Measurements from ENCODE around the gene IDUA. TPM values are rescaled to one million over a fixed set of nuclear protein-coding genes. Genes with fewer than 3 reads are reported as not detected.

Gene IDUA
- total RNA-seq, 4 donors from 2014 or later: 11.0 to 33.1 (median 19.7) TPM

DNA sequence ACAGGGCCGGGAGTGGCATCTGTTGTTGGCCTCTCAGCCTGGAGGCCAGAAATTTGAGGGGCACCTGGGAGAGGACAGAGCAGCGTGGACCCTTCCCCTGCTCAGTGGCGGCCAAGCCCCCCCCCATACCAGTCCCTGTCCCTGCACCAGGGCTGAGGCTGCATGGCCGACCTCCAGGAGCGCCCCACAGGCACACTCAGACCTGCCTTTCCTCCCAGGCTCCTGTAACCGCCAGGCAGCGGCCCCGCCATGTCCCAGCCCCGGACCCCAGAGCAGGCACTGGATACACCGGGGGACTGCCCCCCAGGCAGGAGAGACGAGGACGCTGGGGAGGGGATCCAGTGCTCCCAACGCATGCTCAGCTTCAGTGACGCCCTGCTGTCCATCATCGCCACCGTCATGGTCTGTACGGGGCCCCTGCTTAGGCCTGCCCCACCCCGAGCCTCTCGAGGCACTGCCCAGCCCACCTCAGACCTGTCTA, 39.3 kb upstream of the IDUA start:
- H3K36me3 ChIP-seq: peaks cover 13% of the 10 kb centered on the region
- no peak overlapping the region for H3K27ac ChIP-seq
- H3K27me3 ChIP-seq: no peaks in the 10 kb centered on the region
- 91% methylated on average over 6 of the region's 19 CpGs for whole genome bisulfite sequencing
- no peaks in the 10 kb centered on the region for H3K4me1 ChIP-seq
- peak; percentile 60 to 72 for DNase-seq (ENCODE audit: low spot score in 2 of 2)
- no peaks in the 10 kb centered on the region for H3K9me3 ChIP-seq
- no peak overlapping the region for H3K4me3 ChIP-seq
- TF ChIP-seq POLR2AphosphoS5 (IDR thresholded peaks at IDR 0.05) (no peak), EP300 (IDR thresholded peaks at IDR 0.05) (no peak), POLR2A (IDR thresholded peaks at IDR 0.05) (no peak)
- TF ChIP-seq, protein P1, sequence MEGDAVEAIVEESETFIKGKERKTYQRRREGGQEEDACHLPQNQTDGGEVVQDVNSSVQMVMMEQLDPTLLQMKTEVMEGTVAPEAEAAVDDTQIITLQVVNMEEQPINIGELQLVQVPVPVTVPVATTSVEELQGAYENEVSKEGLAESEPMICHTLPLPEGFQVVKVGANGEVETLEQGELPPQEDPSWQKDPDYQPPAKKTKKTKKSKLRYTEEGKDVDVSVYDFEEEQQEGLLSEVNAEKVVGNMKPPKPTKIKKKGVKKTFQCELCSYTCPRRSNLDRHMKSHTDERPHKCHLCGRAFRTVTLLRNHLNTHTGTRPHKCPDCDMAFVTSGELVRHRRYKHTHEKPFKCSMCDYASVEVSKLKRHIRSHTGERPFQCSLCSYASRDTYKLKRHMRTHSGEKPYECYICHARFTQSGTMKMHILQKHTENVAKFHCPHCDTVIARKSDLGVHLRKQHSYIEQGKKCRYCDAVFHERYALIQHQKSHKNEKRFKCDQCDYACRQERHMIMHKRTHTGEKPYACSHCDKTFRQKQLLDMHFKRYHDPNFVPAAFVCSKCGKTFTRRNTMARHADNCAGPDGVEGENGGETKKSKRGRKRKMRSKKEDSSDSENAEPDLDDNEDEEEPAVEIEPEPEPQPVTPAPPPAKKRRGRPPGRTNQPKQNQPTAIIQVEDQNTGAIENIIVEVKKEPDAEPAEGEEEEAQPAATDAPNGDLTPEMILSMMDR (IDR thresholded peaks at IDR 0.05): no peak

GRCh38 chr4:948101-948935, 38.5 kb upstream of the IDUA start:
- TF ChIP-seq, protein P1 (IDR thresholded peaks at IDR 0.05): no peak
- TF ChIP-seq POLR2AphosphoS5 (IDR thresholded peaks at IDR 0.05) (no peak), EP300 (IDR thresholded peaks at IDR 0.05) (no peak), POLR2A (IDR thresholded peaks at IDR 0.05) (no peak)
- H3K36me3 ChIP-seq: peaks cover 20% of the 10 kb centered on the region
- WGBS: 94% methylated on average over 12 of the region's 33 CpGs

GRCh38 chr4:948936-949300, 37.9 kb upstream of the IDUA start:
- H3K27me3 ChIP-seq: no peaks in the 10 kb centered on the region
- no peaks in the 10 kb centered on the region for H3K4me1 ChIP-seq
- H3K9me3 ChIP-seq: no peaks in the 10 kb centered on the region
- peaks cover 22% of the 10 kb centered on the region for H3K36me3 ChIP-seq
- no peak for DNase-seq (ENCODE audit: low spot score in 2 of 2)
- no peak overlapping the region for H3K4me3 ChIP-seq
- WGBS: 92% methylated on average over 8 of the region's 13 CpGs
- TF ChIP-seq POLR2A (IDR thresholded peaks at IDR 0.05): no peak
- no peak for TF ChIP-seq EP300 (IDR thresholded peaks at IDR 0.05)
- TF ChIP-seq, protein P1 (IDR thresholded peaks at IDR 0.05): no peak
- TF ChIP-seq POLR2AphosphoS5 (IDR thresholded peaks at IDR 0.05): no peak
- no peak overlapping the region for H3K27ac ChIP-seq

More at GRCh38 chr4:948101-948935, 38.5 kb upstream of the IDUA start:
- Histone ChIP-seq H3K9me3 (no peaks in the 10 kb centered on the region), H3K4me1 (no peaks in the 10 kb centered on the region), H3K4me3 (no peak overlapping the region), H3K27me3 (no peaks in the 10 kb centered on the region), H3K27ac (no peak overlapping the region)
- DNase-seq (ENCODE audit: low spot score in 2 of 2): peak; percentile 59 to 71

- 82% methylated on average over 17 of the region's 20 CpGs for WGBS
- H3K4me3 ChIP-seq: no peak overlapping the region
- TF ChIP-seq POLR2AphosphoS5 (IDR thresholded peaks at IDR 0.05): no peak
- no peak for TF ChIP-seq POLR2A (IDR thresholded peaks at IDR 0.05)
- TF ChIP-seq, protein P1 (IDR thresholded peaks at IDR 0.05): no peak
- no peak for TF ChIP-seq EP300 (IDR thresholded peaks at IDR 0.05)
- no peaks in the 10 kb centered on the region for H3K27me3 ChIP-seq
- no peak overlapping the region for H3K27ac ChIP-seq
- no peaks in the 10 kb centered on the region for H3K4me1 ChIP-seq
- H3K9me3 ChIP-seq: no peaks in the 10 kb centered on the region
- peaks cover 29% of the 10 kb centered on the region for H3K36me3 ChIP-seq
- no peak for DNase-seq (ENCODE audit: low spot score in 2 of 2)
Observed at GRCh38 chr4:949656-950055, 37.2 kb upstream of the IDUA start.
